IMR-90 (cell line): ENCODE data around the gene DLL4.

Experiments
- POLR2A ChIP-seq: IDR thresholded peaks from 2 replicates; pipeline ENCODE4 v1.6.1; 2012; ENCODE audit warnings: mild to moderate bottlenecking, low read depth, low read length
- USF2 ChIP-seq: fragments of 150-350 bp; IDR thresholded peaks from 2 replicates; pipeline ENCODE4 v1.6.1; 2017; ENCODE audit warnings: mild to moderate bottlenecking, antibody characterized with exemption, low read length, low read depth

GRCh38 chr15:40886586-40886985 lies 42.6 kb upstream of the DLL4 start:
- TF ChIP-seq POLR2A (no peak), USF2 (no peak)
